A172 (cell line): ENCODE measurements around the gene ARID1A. TPM values are rescaled to one million over a fixed set of nuclear protein-coding genes. Genes with fewer than 3 reads are reported as not detected.
"Not testable (repeated sequence)": the region's sequence is repeated elsewhere in the genome, so short reads cannot be mapped to it uniquely, and the experiment has no call there.

Source experiments
- DNase-seq: peaks from one replicate; pipeline ENCODE4 v3.0.0-alpha.2; 2015; ENCODE audit warnings: low spot score
- total RNA-seq: library from RNA; depleted of rRNA; stranded (reverse); fragments of >200 nt; shearing (Covaris generic); gene quantifications from 2 replicates; pipeline ENCODE4 v1.2.3, GENCODE V29; 2014; rRNA removed

The ARID1A gene
- 8.3 and 9.8 TPM in 2 replicates for total RNA-seq

- DNase-seq = peak; percentile 71
Measured at GRCh38 chr1:26695356-26696118, at the start of gene ARID1A. TSS of gene ARID1A (plus strand) at chr1:26696015. CDS start at chr1:26696404, 389 bp downstream.

DNA sequence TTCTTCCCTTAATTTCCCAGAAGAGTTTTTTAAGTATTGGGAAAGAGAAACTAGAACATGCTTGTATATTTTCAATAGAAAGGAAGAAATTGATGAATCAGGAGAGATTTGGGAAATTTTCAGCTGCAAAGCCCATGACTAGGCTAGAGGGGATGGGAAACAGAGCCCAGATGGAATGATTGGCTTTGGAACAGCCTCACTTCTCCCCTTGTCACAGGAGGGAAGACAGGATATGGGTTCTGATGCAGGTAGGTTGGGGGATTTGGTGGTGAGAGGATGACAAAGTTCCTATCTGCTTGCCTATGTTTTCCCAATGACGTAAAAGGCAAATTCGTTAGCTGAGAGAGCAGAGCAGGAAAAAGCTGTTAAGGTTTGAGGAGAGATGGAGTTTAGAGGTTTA is 31.0 kb upstream of the ARID1A start:
- DNase-seq = no peak

DNA sequence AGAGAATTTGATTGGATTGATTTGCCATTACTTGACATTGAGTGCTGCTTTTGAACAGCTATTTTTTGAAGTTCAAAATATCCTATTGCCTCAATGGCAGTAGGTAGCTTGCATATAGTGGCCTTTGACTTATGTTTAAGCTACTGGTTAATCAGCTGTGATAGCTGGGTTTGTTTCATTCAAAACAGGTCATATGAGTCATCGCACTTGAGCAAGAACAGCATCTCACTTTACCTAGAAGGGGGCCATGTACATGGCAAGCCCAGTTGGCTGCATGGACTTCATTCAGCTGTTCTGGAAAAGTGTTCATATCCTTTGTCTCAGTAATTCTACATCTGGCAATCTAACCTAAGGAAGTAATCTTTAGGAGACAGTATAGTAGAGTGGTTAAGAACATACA is 29.0 kb upstream of the ARID1A start:
- no peak for DNase-seq

DNA sequence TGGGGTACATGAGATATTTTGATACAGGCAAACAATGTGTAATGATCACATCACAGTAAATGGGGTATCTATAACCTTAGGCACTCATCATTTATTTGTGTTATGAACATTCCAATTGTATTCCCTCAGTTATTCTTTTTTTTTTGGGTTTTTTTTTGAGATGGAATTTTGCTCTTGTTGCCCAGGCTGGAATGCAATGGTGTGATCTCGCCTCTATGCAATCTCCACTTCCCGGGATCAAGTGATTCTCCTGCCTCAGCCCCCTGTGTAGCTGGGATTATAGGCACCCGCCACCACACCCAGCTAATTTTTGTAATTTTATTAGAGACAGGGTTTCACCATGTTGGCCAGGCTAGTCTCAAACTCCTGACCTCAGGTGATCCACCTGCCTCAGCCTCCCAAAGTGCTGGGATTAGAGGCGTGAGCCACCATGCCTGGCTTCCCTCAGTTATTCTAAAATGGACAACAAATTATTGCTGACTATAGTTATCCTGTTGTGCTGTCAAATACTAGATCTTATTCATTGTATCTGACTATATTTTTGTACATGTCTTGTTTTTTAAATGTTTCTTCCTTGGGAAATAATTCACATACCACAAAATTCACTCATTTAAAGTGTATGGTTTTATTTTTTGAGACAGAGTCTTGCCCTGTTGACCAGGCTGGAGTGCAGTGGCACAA is 27.6 kb upstream of the ARID1A start:
- not testable (repeated sequence) for DNase-seq

DNA sequence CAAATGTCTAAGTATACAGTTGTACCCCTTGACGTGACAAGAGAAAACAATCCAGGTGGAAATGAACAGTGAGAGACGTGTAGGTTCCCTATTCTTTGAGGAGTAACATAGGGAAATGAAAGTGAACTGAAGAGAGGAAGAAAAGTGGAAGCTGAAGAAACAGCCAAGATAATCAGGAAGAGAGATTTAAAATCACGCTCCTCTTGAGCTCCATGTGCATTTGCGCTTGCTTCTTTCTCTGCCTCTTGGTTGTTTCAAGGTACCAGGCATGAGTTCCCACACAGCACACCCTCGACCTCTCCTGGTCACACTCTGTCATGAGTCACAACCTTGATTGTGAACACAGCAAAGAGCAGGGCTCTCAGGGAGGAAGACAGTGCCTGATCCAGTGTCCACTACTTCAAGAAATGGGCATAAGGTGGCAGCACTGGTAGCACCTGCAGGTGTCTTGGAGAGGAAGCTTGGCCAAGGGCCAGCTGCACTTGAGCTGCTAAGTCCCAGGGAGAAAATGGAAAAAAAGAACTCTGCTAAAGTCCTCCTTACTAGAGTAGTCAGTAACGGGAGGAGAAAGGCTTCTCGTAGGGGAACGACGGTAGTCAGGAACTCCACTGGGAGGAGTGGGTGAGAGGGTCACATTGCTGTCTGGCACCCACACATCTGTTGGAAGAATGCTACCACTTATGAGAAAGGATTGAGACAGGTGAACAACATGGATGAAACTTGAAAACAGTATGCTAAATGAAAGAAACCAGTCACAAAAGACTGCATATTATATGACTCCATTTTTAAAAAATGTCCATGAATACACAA is 18.3 kb upstream of the ARID1A start:
- DNase-seq = peak; percentile 81

DNA sequence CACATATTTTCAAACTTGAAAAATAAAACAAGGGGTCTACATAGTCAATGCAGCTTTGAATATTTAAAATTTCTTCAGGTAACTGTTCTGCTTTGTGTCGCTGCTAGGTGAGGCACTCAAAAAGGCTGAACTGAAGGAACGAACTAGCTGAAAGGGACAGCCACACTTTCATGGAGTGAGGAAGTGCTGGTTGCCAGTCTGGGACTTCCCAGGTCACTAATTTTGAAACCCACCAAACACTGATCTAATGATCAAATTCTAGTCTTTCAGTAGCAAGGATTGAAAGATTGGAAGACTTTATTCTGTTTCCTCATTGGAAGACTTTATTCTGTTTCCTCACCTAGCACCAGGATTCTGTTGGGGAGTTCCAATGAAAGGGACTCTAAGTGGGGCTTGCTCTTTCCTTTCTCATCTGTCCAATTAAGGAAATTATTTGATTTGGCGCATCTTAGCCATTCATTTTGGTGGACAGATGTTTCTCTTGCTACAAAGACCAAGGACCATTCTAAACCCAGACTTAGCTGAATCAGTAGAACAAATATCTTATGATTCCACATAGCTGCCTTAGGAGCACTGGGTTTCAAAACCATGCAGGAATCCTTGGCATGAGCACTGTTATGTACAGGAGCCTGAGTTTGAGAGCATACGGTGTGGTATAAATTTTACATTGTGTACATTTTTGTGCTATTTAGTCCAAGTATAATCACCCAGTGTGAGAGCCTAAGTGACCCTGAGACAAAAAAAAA is 10.9 kb upstream of the ARID1A start:
- no peak for DNase-seq

- no peak for DNase-seq
Measured at GRCh38 chr1:26686795-26687194, 9.0 kb upstream of the ARID1A start.

DNA sequence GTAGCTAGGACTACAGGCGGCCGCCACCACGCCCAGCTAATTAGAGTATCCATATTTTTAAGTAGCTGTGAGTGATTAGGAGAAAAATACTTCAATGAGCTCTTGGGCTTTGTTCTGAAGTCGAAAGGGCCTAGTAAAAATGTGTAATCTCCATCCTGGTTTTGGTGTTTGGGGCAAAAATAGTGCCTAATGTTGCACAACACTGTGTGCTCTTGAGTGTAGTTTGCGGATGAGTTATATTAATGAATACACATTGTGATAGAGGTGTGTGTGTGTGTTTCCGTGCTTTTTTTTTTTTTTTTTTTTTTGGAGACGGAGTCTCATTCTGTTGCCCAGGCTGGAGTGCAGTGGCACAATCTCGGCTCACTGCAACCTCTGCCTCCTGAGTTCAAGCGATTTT is 6.3 kb upstream of the ARID1A start:
- no peak for DNase-seq

DNA sequence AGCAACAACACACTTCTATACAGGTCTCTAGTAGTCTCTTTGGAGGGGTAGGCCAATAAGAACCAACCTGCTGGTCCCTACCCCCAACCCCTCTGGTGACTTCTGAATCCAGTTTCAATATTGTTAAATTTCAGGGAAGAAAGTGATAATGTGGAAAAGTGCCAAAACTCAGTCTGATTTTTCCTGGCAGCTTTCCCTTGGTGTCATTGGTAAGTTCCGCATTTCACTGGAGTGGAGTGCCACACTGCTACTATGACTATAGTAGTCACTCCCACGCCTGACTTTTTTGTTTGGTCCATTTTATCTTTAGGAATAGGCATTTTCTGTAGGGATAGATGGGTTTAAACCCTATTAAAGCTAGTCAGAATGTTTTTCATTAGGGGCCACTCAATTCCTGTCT is 5.7 kb upstream of the ARID1A start:
- DNase-seq = no peak

DNA sequence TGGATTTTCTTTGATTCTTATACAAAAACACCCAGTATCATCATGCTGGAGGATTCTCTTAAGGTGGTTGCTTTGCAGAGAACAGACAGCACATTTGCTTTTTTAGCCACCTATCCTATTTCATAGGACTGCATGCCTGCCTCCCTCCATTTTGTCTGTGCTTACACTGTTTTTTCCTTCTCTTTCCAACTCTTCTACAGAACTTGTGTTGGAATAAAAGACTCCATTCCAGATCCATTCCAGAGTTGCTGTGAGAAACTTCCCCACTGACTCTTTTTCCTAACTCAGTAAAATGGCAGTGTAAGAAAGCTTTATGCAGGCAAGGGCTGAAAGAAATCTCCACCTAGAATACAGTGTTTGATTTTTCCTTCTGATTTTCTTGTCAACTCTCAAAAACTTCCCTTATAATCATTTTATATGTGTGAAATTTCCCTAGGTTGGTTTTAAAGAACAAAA is 5.2 kb upstream of the ARID1A start:
- DNase-seq = no peak

DNA sequence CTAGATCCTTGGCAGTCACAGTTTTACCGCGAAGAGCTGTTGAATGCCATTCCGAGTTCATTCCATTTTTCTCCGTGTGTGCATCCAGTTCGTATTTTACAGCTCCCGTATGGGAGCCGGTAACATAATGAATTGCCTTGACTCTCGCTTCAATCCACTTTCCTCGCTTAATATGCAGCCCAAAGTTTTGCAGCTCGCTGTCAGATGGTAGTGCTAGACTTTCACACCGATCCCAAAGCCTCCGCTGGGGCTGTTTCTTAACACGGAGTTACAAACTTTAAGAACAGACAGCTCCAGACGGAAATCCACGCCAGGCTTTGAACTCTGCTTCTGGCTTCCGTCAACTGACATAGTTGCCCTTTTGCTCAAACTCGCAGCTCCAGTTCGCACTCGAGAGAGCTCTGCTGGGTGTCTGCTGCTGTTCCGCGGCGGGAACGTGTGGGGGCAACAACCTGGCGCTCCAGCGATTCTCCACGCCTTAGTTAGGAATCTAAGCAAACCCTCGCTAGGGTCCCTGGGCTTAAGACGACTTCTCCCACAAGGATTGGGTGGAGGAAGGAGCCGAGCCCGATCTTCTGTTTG is 3.5 kb upstream of the ARID1A start:
- peak; percentile 79 for DNase-seq

DNA sequence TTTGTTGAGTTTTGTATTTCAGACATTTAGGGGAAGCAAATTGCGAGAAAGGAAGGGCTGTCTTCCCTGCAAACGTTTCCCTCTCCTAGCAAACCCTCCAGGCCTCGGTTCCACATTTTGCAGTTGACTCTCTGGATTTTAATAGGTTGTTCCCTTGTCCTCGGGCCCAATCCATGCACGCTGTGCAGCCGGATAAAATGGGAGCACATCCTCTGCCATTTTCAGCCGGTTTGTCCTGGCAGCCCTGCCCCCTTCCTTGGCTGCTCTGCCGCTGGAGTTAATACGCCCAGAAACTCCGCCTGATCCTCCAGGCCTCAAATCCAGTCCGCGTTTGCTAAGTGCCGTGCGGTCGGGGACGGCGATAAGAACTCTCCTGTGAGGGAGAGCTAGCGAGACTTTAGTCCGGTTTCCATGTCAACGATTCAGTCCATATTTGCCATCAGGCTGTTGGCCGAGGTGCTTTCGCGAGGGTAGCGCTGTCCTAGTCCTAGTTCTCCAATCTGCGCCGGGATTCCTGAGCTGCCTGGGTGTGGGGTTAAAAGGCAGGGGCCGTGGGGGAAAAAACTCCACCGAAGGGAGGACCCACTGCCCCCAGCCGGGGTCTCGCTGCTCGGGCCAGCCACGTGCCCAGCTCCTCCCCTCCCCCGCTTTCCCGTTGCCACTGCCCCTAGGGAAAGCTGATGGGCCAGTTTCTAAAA is 2.9 kb upstream of the ARID1A start:
- peak; percentile 91 for DNase-seq

GRCh38 chr1:26693599-26694572 is 1.9 kb upstream of the ARID1A start:
- DNase-seq = no peak

DNA sequence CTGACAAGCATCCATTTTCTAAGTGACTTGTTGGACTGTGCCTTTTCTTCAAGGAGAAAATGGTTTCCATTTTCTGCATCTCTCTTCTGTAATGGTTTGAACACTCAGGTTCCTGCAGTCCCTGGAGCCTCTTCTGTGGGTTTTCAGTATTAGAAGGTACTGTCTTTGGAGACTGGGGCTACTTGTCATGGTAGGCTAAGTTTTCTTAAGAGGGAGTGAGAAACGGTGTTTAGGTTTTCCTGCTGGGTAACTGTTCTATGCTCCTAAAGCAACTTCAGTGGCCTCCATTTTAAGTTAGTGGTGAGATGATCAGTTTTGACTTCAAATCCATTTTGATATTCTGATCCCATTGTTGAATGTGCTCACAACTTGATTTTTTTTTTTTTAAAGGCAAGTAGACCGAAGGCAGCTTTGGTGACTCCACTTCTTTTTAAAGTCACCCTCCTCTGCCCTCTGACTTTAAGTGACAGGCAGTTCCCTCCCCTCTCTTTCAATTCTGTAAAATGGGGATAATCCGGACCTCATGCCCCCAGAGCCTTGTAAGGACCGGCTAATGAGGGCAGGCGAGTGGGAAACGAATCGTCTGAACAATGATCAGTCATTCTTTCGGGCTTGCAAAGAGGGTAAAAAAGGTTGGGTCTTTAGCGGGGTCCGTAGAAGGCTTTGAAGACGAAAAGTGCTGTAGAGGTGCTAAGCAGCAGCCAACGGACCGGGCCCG is 1.0 kb upstream of the ARID1A start:
- DNase-seq = no peak

GRCh38 chr1:26696119-26696653 is 371 bp downstream of the ARID1A start:
- DNase-seq = no peak

GRCh38 chr1:26696654-26697430 is 1.0 kb downstream of the ARID1A start:
- no peak for DNase-seq

GRCh38 chr1:26697431-26697977 is 1.7 kb downstream of the ARID1A start:
- DNase-seq = no peak
